Keratinocyte (primary cell): ENCODE results near the gene ERICH4. TPM values are rescaled to one million over a fixed set of nuclear protein-coding genes. Genes with fewer than 3 reads are reported as not detected.

Source experiments
- DNase-seq: peaks from one replicate; pipeline ENCODE4 v3.0.0-alpha.2; 2011; ENCODE audit warnings: low read depth, missing footprints, low spot score
- FAIRE-seq: peaks from 2 replicates; lab custom pipeline; 2011; peaks lifted over from hg19 to GRCh38; lab: Jason Lieb, UNC
- H2AFZ ChIP-seq: 2 replicates; pipeline ENCODE4 v1.6.0; 2012; ENCODE audit warnings: low read length, control low read depth, inconsistent platforms; ENCODE audit not compliant: control insufficient read depth
- H3K27ac ChIP-seq: 2 replicates; pipeline ENCODE4 v1.5.1; 2011; ENCODE audit warnings: low read length; ENCODE audit not compliant: control insufficient read depth, insufficient read depth
- H3K27me3 ChIP-seq: 3 replicates; pipeline ENCODE4 v1.6.0; 2011; ENCODE audit warnings: low read length; ENCODE audit not compliant: control insufficient read depth, insufficient read depth; ENCODE audit errors: extremely low read depth
- H3K36me3 ChIP-seq, 2 experiments: 2 replicates in 1 of 2; 3 replicates in 1 of 2; pipeline ENCODE4 v1.5.1; 2011; ENCODE audit warnings: low read length in 2 of 2, mild to moderate bottlenecking in 1 of 2; ENCODE audit not compliant: control insufficient read depth in 2 of 2, insufficient read depth in 2 of 2; ENCODE audit errors: extremely low read depth in 1 of 2
- H3K4me1 ChIP-seq: 3 replicates; pipeline ENCODE4 v1.5.1; 2011; ENCODE audit warnings: low read length; ENCODE audit not compliant: control insufficient read depth, insufficient read depth; ENCODE audit errors: extremely low read depth
- H3K4me2 ChIP-seq: 3 replicates; pipeline ENCODE4 v1.6.0; 2011; ENCODE audit warnings: low read depth, low read length; ENCODE audit not compliant: control insufficient read depth, insufficient read depth; ENCODE audit errors: extremely low read depth
- H3K4me3 ChIP-seq, 3 experiments: fragments of 200-600 bp in 1 of 3; sonication (generic) in 1 of 3; 2 replicates in 2 of 3; 3 replicates in 1 of 3; pipeline ENCODE4 v1.5.1; 2011 to 2016; ENCODE audit warnings: low read length in 3 of 3, mild to moderate bottlenecking in 3 of 3, control low read depth in 2 of 3, inconsistent platforms in 1 of 3, low read depth in 1 of 3, mixed read lengths in 1 of 3, mixed run types in 1 of 3, moderate library complexity in 1 of 3; ENCODE audit not compliant: control insufficient read depth in 2 of 3, insufficient read depth in 2 of 3; ENCODE audit errors: extremely low read depth in 1 of 3
- H3K79me2 ChIP-seq: 2 replicates; pipeline ENCODE4 v1.6.0; 2012; ENCODE audit warnings: low read length; ENCODE audit not compliant: control insufficient read depth, insufficient read depth
- H3K9ac ChIP-seq: 3 replicates; pipeline ENCODE4 v1.6.0; 2011; ENCODE audit warnings: low read length; ENCODE audit not compliant: control insufficient read depth, insufficient read depth; ENCODE audit errors: extremely low read depth
- H3K9me1 ChIP-seq: 3 replicates; pipeline ENCODE4 v1.6.0; 2011; ENCODE audit warnings: low read length; ENCODE audit not compliant: control insufficient read depth, insufficient read depth; ENCODE audit errors: extremely low read depth
- H3K9me3 ChIP-seq: 2 replicates; pipeline ENCODE4 v1.5.1; 2012; ENCODE audit warnings: low read depth, low read length; ENCODE audit not compliant: control insufficient read depth
- H4K20me1 ChIP-seq: 3 replicates; pipeline ENCODE4 v1.6.0; 2011; ENCODE audit warnings: low read length; ENCODE audit not compliant: control insufficient read depth, insufficient read depth; ENCODE audit errors: extremely low read depth
- EZH2 ChIP-seq: IDR thresholded peaks from one replicate; pipeline ENCODE4 v1.6.1; 2012; ENCODE audit warnings: inconsistent platforms, mild to moderate bottlenecking, low read length, moderate library complexity
- dilution Hi-C: fragments of 300-500 bp; cut with MboI; formaldehyde crosslinking; loops from one replicate; pipeline ENCODE4 v1.7.0; 2020; ENCODE audit warnings: low sequenced_read_pairs; ENCODE audit not compliant: extremely low pct_ligation_motif_present
- polyA plus RNA-seq, 5 experiments: library from polyadenylated mRNA; depleted of rRNA in 3 of 5; stranded (reverse) in 3 of 5; stranded (forward) in 1 of 5; unstranded in 1 of 5; fragments of >200 nt; gene quantifications; 1 replicate in 1 of 5; 2 replicates in 3 of 5; 3 replicates in 1 of 5; pipeline versions ENCODE4 v1.2.1 to v1.2.3, GENCODE V29; 2011 to 2012; ENCODE audit warnings: missing spikeins in 2 of 5, low read depth in 1 of 5, low replicate concordance in 1 of 5
- TF ChIP-seq, protein P1 (sequence below), 3 experiments: IDR thresholded peaks in 1 of 3; conservative IDR thresholded peaks in 1 of 3; optimal IDR thresholded peaks in 1 of 3; 2 replicates in 2 of 3; 3 replicates in 1 of 3; pipeline versions ENCODE3 to v1.5.1; 2011; ENCODE audit warnings: low read length in 3 of 3, mild to moderate bottlenecking in 3 of 3, moderate library complexity in 2 of 3, control low read depth in 1 of 3, inconsistent platforms in 1 of 3; ENCODE audit not compliant: insufficient read depth in 2 of 3; ENCODE audit errors: extremely low read depth in 1 of 3

The ERICH4 gene
- polyA plus RNA-seq, 1 donor (not counting 4 experiments of a cell fraction or from before 2014, with no cell fraction given), result not detected

DNA sequence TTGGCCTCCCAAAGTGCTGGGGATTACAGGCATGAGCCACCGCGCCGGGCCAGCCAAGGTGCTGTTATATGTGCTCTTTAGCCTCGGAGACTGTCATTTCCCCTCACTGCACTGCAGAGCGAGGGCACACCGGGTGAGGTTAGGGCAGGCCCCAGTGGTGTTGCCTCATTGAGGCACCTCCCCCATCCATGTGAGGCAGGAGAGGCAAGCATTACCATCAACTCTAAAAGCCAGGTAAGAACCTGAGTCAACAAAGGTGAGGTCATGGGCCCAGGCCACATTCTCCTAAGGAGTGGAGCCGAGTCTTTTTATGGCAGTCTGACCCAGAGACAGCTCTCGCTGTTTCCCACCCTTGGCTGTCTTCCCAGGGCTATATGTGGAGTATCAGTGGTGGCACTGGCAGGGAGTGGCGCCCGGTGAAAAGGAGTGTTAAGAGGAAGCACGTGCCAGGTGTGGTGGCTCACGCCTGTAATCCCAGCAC is 26.7 kb upstream of the ERICH4 start:
- H3K9me1 ChIP-seq, result no peaks in the 10 kb centered on the region
- H3K36me3 ChIP-seq, result peaks cover 7 to 8% of the 10 kb centered on the region in 2 experiments
- dilution Hi-C loops, result no loop called here
- DNase-seq (no peak), FAIRE-seq (no peak)
- H3K79me2 ChIP-seq, result no peaks in the 10 kb centered on the region
- H3K4me1 ChIP-seq, result no peaks in the 10 kb centered on the region
- H3K27ac ChIP-seq, result no peak overlapping the region
- no peak overlapping the region for H2AFZ ChIP-seq
- no peaks in the 10 kb centered on the region for H4K20me1 ChIP-seq
- H3K4me3 ChIP-seq, result no peak overlapping the region
- TF ChIP-seq, protein P1, sequence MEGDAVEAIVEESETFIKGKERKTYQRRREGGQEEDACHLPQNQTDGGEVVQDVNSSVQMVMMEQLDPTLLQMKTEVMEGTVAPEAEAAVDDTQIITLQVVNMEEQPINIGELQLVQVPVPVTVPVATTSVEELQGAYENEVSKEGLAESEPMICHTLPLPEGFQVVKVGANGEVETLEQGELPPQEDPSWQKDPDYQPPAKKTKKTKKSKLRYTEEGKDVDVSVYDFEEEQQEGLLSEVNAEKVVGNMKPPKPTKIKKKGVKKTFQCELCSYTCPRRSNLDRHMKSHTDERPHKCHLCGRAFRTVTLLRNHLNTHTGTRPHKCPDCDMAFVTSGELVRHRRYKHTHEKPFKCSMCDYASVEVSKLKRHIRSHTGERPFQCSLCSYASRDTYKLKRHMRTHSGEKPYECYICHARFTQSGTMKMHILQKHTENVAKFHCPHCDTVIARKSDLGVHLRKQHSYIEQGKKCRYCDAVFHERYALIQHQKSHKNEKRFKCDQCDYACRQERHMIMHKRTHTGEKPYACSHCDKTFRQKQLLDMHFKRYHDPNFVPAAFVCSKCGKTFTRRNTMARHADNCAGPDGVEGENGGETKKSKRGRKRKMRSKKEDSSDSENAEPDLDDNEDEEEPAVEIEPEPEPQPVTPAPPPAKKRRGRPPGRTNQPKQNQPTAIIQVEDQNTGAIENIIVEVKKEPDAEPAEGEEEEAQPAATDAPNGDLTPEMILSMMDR (optimal IDR thresholded peaks at IDR 0.05 in 1 of 3, IDR thresholded peaks at IDR 0.05 in 1 of 3, conservative IDR thresholded peaks at IDR 0.05 in 1 of 3; ENCODE audit: extremely low read depth in 1 of 3, insufficient read depth in 2 of 3, low read length in 3 of 3), result no peak
- TF ChIP-seq EZH2, result no peak
- H3K9me3 ChIP-seq, result no peaks in the 10 kb centered on the region
- no peak overlapping the region for H3K4me2 ChIP-seq
- no peaks in the 10 kb centered on the region for H3K27me3 ChIP-seq
- H3K9ac ChIP-seq, result no peak overlapping the region

DNA sequence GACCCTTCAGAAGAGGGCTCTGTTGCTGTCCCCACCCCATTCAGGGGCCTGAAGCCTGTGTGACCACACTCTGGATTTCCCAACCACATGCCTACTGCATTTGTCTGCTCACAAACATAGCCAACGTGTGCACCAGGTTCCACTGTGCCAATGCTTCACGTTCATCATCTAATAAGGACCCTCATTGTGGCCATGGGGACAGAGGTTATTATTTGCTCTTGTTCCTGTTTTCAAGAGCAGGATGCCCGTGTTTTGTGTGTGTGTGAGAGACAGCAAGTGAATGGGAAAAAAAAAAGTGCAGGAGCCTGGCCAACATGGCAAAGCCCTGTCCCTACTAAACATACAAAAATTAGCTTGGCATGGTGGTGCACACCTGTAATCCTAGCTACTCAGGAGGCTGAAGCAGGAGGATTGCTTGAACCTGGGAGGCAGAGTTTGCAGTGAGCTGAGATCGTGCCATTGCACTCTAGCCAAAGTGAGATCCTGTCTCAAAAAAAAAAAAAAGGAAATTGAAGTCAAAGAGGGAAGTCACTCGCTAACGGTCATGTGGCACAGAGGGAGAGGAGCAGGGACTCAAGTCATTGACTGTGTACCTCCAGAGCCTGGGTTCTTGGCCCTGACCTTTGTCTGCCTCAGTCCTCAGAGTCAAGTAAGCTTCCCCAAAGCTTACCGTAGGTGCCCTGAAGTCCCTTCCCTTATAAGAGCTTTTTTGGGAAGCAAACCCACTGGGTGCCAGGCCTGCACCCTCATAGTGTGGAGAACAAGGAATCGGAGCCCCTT is 22.7 kb upstream of the ERICH4 start:
- Histone ChIP-seq H3K9ac (no peak overlapping the region), H3K79me2 (no peaks in the 10 kb centered on the region), H3K4me1 (no peaks in the 10 kb centered on the region), H3K27me3 (no peaks in the 10 kb centered on the region), H3K4me3 (no peak overlapping the region), H4K20me1 (no peaks in the 10 kb centered on the region), H3K4me2 (no peak overlapping the region), H3K9me3 (no peaks in the 10 kb centered on the region), H3K9me1 (no peaks in the 10 kb centered on the region), H2AFZ (no peak overlapping the region), H3K36me3 (peaks cover 13 to 14% of the 10 kb centered on the region in 2 experiments), H3K27ac (no peak overlapping the region)
- TF ChIP-seq EZH2, result no peak
- TF ChIP-seq, protein P1 (optimal IDR thresholded peaks at IDR 0.05 in 1 of 3, IDR thresholded peaks at IDR 0.05 in 1 of 3, conservative IDR thresholded peaks at IDR 0.05 in 1 of 3; ENCODE audit: extremely low read depth in 1 of 3, insufficient read depth in 2 of 3, low read length in 3 of 3), result no peak
- DNase-seq, result no peak
- FAIRE-seq, result no peak
- dilution Hi-C loops, result no loop called here
